Lung (tissue), 12 donors: Measurements from ENCODE around the gene FOXG1. TPM values are rescaled to one million over a fixed set of nuclear protein-coding genes. Genes with fewer than 3 reads are reported as not detected.

Experiments used
- ATAC-seq: fragments of 200-7000 bp; cut with Tn5 transposase; one replicate; pipeline ENCODE4 v1.9.1; 2020; ENCODE audit warnings: moderate number of reproducible peaks; ENCODE audit not compliant: insufficient read depth, low FRiP score
- DNase-seq, 3 donors: peaks; one replicate each; pipeline ENCODE4 v3.0.0-alpha.2; 2013 to 2017
- H3K27ac ChIP-seq, 2 donors: one replicate each; pipeline ENCODE4 v1.5.1; 2013; ENCODE audit warnings: mild to moderate bottlenecking in 2 of 2, moderate library complexity in 2 of 2, control low read depth in 1 of 2, inconsistent platforms in 1 of 2, low read depth in 1 of 2, low read length in 1 of 2
- H3K27me3 ChIP-seq, 3 donors: one replicate each; pipeline ENCODE4 v1.5.1; 2013; ENCODE audit warnings: low read length in 2 of 3; ENCODE audit not compliant: control insufficient read depth in 3 of 3, insufficient read depth in 3 of 3
- H3K36me3 ChIP-seq, 4 donors: one replicate each; pipeline ENCODE4 v1.5.1; 2013; ENCODE audit warnings: low read length in 4 of 4, mild to moderate bottlenecking in 1 of 4, moderate library complexity in 1 of 4; ENCODE audit not compliant: control insufficient read depth in 4 of 4, insufficient read depth in 4 of 4
- H3K4me1 ChIP-seq, 5 donors: one replicate each; pipeline ENCODE4 v1.5.1; 2013; ENCODE audit warnings: low read length in 5 of 5, mild to moderate bottlenecking in 2 of 5, moderate library complexity in 1 of 5; ENCODE audit not compliant: control insufficient read depth in 5 of 5, insufficient read depth in 5 of 5
- H3K4me3 ChIP-seq: one replicate; pipeline ENCODE4 v1.5.1; 2013; ENCODE audit warnings: mild to moderate bottlenecking, control low read depth, moderate library complexity
- H3K9ac ChIP-seq, 2 donors: one replicate each; pipeline ENCODE4 v1.5.1; 2013; ENCODE audit warnings: low read length in 2 of 2, control low read depth in 1 of 2; ENCODE audit not compliant: insufficient read depth in 1 of 2
- H3K9me3 ChIP-seq, 4 donors: one replicate each; pipeline ENCODE4 v1.5.1; 2013; ENCODE audit warnings: low read length in 3 of 4, mild to moderate bottlenecking in 1 of 4, moderate library complexity in 1 of 4; ENCODE audit not compliant: control insufficient read depth in 4 of 4, insufficient read depth in 3 of 4
- CTCF ChIP-seq: IDR thresholded peaks from 2 replicates; pipeline ENCODE4 v1.5.1; 2012; ENCODE audit warnings: mild to moderate bottlenecking; ENCODE audit errors: control extremely low read depth, extremely low read depth
- WGBS, 2 donors: extraction: QIAGEN DNeasy Blood & Tissue Kit; methylation state at CpG; one replicate each; pipeline ENCODE4 v1.1.7; 2013; 5-methylcytosine and 5-hydroxymethylcytosine counted together
- polyA plus RNA-seq, 2 donors: library from polyadenylated mRNA; stranded (reverse); fragments of 200-250 nt; gene quantifications; one replicate each; pipeline ENCODE4 v1.2.1, GENCODE V29; 2013
- total RNA-seq, 2 donors: library from RNA; depleted of rRNA in 1 of 2; stranded (reverse); fragments of >200 nt in 1 of 2; gene quantifications; one replicate each; pipeline ENCODE4 v1.2.1, GENCODE V29; 2014 to 2021
- donor health status: control.
- donor health status: control.
- donor health status: Bipolar disorder and iron deficiency.
- donor health status: healthy.
- donor health status: DM: yes; HTN: yes; CAD: no.

Gene FOXG1
- total and polyA plus RNA-seq, 4 donors, result 0.02 to 0.06 TPM; not detected in 2

GRCh38 chr14:28755884-28756268 is 10.7 kb upstream of the FOXG1 start:
- Histone ChIP-seq H3K4me1 (peaks cover 0 to 2% (median 0%) of the 10 kb centered on the region in 5 donors), H3K27ac (no peak overlapping the region), H3K27me3 (peaks cover 8 to 70% (median 67%) of the 10 kb centered on the region in 3 donors), H3K4me3 (no peak overlapping the region), H3K9me3 (peaks cover 0 to 5% (median 0%) of the 10 kb centered on the region in 4 donors), H3K9ac (no peak overlapping the region), H3K36me3 (no peaks in the 10 kb centered on the region)
- ATAC-seq (no peak), DNase-seq (no peak)
- no peak for TF ChIP-seq CTCF
- 5 to 8% methylated on average over 3 of the region's 3 CpGs for WGBS, 2 donors

GRCh38 chr14:28756269-28756883 is 10.2 kb upstream of the FOXG1 start:
- no peak overlapping the region for H3K9ac ChIP-seq
- peak in 1 of 3 donors; percentile 5 for DNase-seq
- 5 to 6% methylated on average over 18 of the region's 18 CpGs for WGBS, 2 donors
- ATAC-seq, result no peak
- no peaks in the 10 kb centered on the region for H3K36me3 ChIP-seq
- peaks cover 12 to 75% (median 72%) of the 10 kb centered on the region in 3 donors for H3K27me3 ChIP-seq
- peaks cover 0 to 2% (median 0%) of the 10 kb centered on the region in 5 donors for H3K4me1 ChIP-seq
- no peak overlapping the region for H3K27ac ChIP-seq
- TF ChIP-seq CTCF, result no peak
- H3K4me3 ChIP-seq, result no peak overlapping the region
- peaks cover 0 to 5% (median 0%) of the 10 kb centered on the region in 4 donors for H3K9me3 ChIP-seq

GRCh38 chr14:28756884-28757570 is 9.6 kb upstream of the FOXG1 start:
- no peaks in the 10 kb centered on the region for H3K36me3 ChIP-seq
- H3K9ac ChIP-seq, result no peak overlapping the region
- no peak for ATAC-seq
- peaks cover 0 to 2% (median 0%) of the 10 kb centered on the region in 5 donors for H3K4me1 ChIP-seq
- peaks cover 14 to 81% (median 79%) of the 10 kb centered on the region in 3 donors for H3K27me3 ChIP-seq
- no peak overlapping the region for H3K27ac ChIP-seq
- WGBS, 2 donors, result 4 to 7% methylated on average over 23 of the region's 23 CpGs
- H3K4me3 ChIP-seq, result no peak overlapping the region
- peak; percentile 5 for TF ChIP-seq CTCF
- H3K9me3 ChIP-seq, result peaks cover 0 to 7% (median 0%) of the 10 kb centered on the region in 4 donors
- DNase-seq, result peak in 2 of 3 donors; percentile 53 to 66
